Right lobe of liver (tissue), 6 donors: ENCODE results near the gene TSGA10IP. TPM values are rescaled to one million over a fixed set of nuclear protein-coding genes. Genes with fewer than 3 reads are reported as not detected.
"Not testable (repeated sequence)": the region's sequence is repeated elsewhere in the genome, so short reads cannot be mapped to it uniquely, and the experiment has no call there.

Source experiments
- ATAC-seq, 4 donors: fragments of 200-7000 bp; cut with Tn5 transposase; one replicate each; pipeline ENCODE4 v1.9.1; 2020; ENCODE audit warnings: mild to moderate bottlenecking in 4 of 4, moderate library complexity in 4 of 4
- DNase-seq, 3 donors: peaks; one replicate each; pipeline ENCODE4 v3.0.0-alpha.2; 2020
- H3K27ac ChIP-seq, 3 donors: fragments of 200-600 bp; one replicate each; pipeline ENCODE4 v1.8.0; 2022
- H3K27me3 ChIP-seq, 2 donors: fragments of 200-600 bp; one replicate each; pipeline ENCODE4 v1.8.0; 2022
- H3K36me3 ChIP-seq, 4 donors: fragments of 200-600 bp; sonication (generic) in 1 of 4; one replicate each; pipeline versions ENCODE4 v1.5.1 to v1.8.0; 2017 to 2022; ENCODE audit warnings: control low read depth in 1 of 4
- H3K4me1 ChIP-seq, 4 donors: fragments of 200-600 bp; sonication (generic) in 1 of 4; one replicate each; pipeline versions ENCODE4 v1.5.1 to v1.8.0; 2017 to 2022; ENCODE audit warnings: control low read depth in 1 of 4
- H3K4me3 ChIP-seq, 3 donors: fragments of 200-600 bp; one replicate each; pipeline ENCODE4 v1.8.0; 2022
- H3K9me3 ChIP-seq, 4 donors: fragments of 200-600 bp; sonication (generic) in 1 of 4; one replicate each; pipeline versions ENCODE4 v1.5.1 to v1.8.0; 2017 to 2022; ENCODE audit warnings: control low read depth in 1 of 4
- CTCF ChIP-seq, 4 donors: fragments of 200-600 bp in 3 of 4; fragments of 450-650 bp in 1 of 4; IDR thresholded peaks; one replicate each; pipeline versions ENCODE4 v1.5.1 to v1.8.0; 2016 to 2022; ENCODE audit warnings: antibody characterized with exemption in 4 of 4, mild to moderate bottlenecking in 2 of 4
- POLR2A ChIP-seq: fragments of 450-650 bp; IDR thresholded peaks from one replicate; pipeline ENCODE4 v1.6.1; 2017; ENCODE audit warnings: antibody characterized with exemption, mild to moderate bottlenecking
- WGBS: methylation state at CpG from one replicate; pipeline ENCODE4 v1.1.6; 2018; ENCODE audit warnings: low coverage, low lambda C conversion rate; ENCODE audit not compliant: insufficient coverage; ENCODE audit errors: missing lambda C conversion rate; 5-methylcytosine and 5-hydroxymethylcytosine counted together
- intact Hi-C, 2 donors: fragments of 100-400 bp; cut with DNase I; formaldehyde crosslinking; loops; one replicate each; pipeline versions ENCODE4 v1.11.2 to v1.14.1; 2022
- total RNA-seq, 6 experiments: library from RNA; depleted of rRNA in 2 of 6; stranded (reverse); fragments of >200 nt in 2 of 6; fragmentation: NEBNext Ultra II Directional in 3 of 6; extraction: Animal tissue kit (Norgen Biotek cat#: 25700) in 3 of 6; gene quantifications; one replicate each; pipeline versions ENCODE4 v1.1.0 to v1.2.4, GENCODE V29; 2016 to 2023
- donor health status: DM: no; HTN: yes; CAD: no.
- donor health status: DM: no; HTN: no; CAD: no.
- donor health status: DM: no; HTN: no; CAD: no.
- donor health status: DM: no; HTN: yes; CAD: no.
- donor health status: DM: no; HTN: yes; CAD: no.

The TSGA10IP gene
- total RNA-seq, 6 experiments from 2014 or later: not detected

- no peak for TF ChIP-seq CTCF (IDR thresholded peaks at IDR 0.05)
- TF ChIP-seq POLR2A: no peak
- DNase-seq: no peak
These were observed 770 bp downstream of the TSGA10IP start for GRCh38 chr11:65945941-65946558.

GRCh38 chr11:65946655-65947054 is 1.4 kb downstream of the TSGA10IP start:
- Histone ChIP-seq H3K4me3 (no peak overlapping the region), H3K36me3 (no peaks in the 10 kb centered on the region), H3K27ac (no peak overlapping the region), H3K9me3 (no peaks in the 10 kb centered on the region), H3K4me1 (peaks cover 0 to under 1% (median 0%) of the 10 kb centered on the region in 4 donors), H3K27me3 (no peaks in the 10 kb centered on the region)
- no peak for TF ChIP-seq POLR2A
- no peak for TF ChIP-seq CTCF (IDR thresholded peaks at IDR 0.05)
- intact Hi-C loops: no loop called here
- DNase-seq (no peak), ATAC-seq (peak in 1 of 4 donors; percentile 11)
- 87% methylated on average over 3 of the region's 4 CpGs for WGBS

More at GRCh38 chr11:65945941-65946558, 770 bp downstream of the TSGA10IP start:
- no peaks in the 10 kb centered on the region for H3K9me3 ChIP-seq
- no peaks in the 10 kb centered on the region for H3K27me3 ChIP-seq
- ATAC-seq: no peak
- H3K4me3 ChIP-seq: no peak overlapping the region
- 100% methylated on average over 4 of the region's 11 CpGs for WGBS
- no peaks in the 10 kb centered on the region for H3K36me3 ChIP-seq
- H3K27ac ChIP-seq: no peak overlapping the region
- no peaks in the 10 kb centered on the region for H3K4me1 ChIP-seq
- intact Hi-C loops: no loop called here

- Histone ChIP-seq H3K4me3 (no peak overlapping the region), H3K27me3 (no peaks in the 10 kb centered on the region), H3K36me3 (no peaks in the 10 kb centered on the region), H3K27ac (no peak overlapping the region), H3K9me3 (no peaks in the 10 kb centered on the region), H3K4me1 (peaks cover 0 to 5% (median 2%) of the 10 kb centered on the region in 4 donors)
- ATAC-seq: no peak
- WGBS: 87% methylated on average over 3 of the region's 13 CpGs
- DNase-seq: no peak
- intact Hi-C loops: no loop called here
- TF ChIP-seq POLR2A (no peak), CTCF (IDR thresholded peaks at IDR 0.05) (no peak)
These were observed 1.9 kb downstream of the TSGA10IP start for GRCh38 chr11:65947133-65947532.

- Histone ChIP-seq H3K9me3 (no peaks in the 10 kb centered on the region), H3K27ac (no peak overlapping the region), H3K4me1 (peaks cover 0 to 6% (median 2%) of the 10 kb centered on the region in 4 donors), H3K27me3 (no peaks in the 10 kb centered on the region), H3K4me3 (no peak overlapping the region), H3K36me3 (no peaks in the 10 kb centered on the region)
- WGBS: 69% methylated on average over 3 of the region's 12 CpGs
- intact Hi-C loops: no loop called here
- TF ChIP-seq POLR2A: no peak
- no peak for TF ChIP-seq CTCF (IDR thresholded peaks at IDR 0.05)
- no peak for DNase-seq
- ATAC-seq: peak in 1 of 4 donors; percentile 31
These were observed 2.4 kb downstream of the TSGA10IP start for GRCh38 chr11:65947603-65948125.

GRCh38 chr11:65950711-65951110 is 5.4 kb downstream of the TSGA10IP start:
- H3K9me3 ChIP-seq, H3K4me3 ChIP-seq, H3K27ac ChIP-seq, DNase-seq, H3K36me3 ChIP-seq, ATAC-seq, H3K27me3 ChIP-seq, intact Hi-C loops, H3K4me1 ChIP-seq: not testable (repeated sequence)
- 92% methylated on average over 5 of the region's 5 CpGs for WGBS

GRCh38 chr11:65951641-65952040 is 6.4 kb downstream of the TSGA10IP start:
- H3K9me3 ChIP-seq, H3K4me1 ChIP-seq, H3K4me3 ChIP-seq, H3K27me3 ChIP-seq, intact Hi-C loops, H3K36me3 ChIP-seq, H3K27ac ChIP-seq, DNase-seq, ATAC-seq: not testable (repeated sequence)
- 25% methylated on average over 3 of the region's 3 CpGs for WGBS
